ENCODE results near the gene CFAP53.

The CFAP53 gene

GRCh38 chr18:50287441-50288347 lies 21.4 kb upstream of the CFAP53 start, which contains the start of gene CXXC1:
TSS of gene CXXC1 (minus strand) at chr18:50287692. CDS start at chr18:50287589, 103 bp downstream.
- DNase-seq: peak; percentile 100

GRCh38 chr18:50287028-50287440 lies 20.7 kb upstream of the CFAP53 start:
- no peak for DNase-seq

- DNase-seq: peak; percentile 79
Observed at GRCh38 chr18:50286391-50287027, 20.2 kb upstream of the CFAP53 start.

DNA sequence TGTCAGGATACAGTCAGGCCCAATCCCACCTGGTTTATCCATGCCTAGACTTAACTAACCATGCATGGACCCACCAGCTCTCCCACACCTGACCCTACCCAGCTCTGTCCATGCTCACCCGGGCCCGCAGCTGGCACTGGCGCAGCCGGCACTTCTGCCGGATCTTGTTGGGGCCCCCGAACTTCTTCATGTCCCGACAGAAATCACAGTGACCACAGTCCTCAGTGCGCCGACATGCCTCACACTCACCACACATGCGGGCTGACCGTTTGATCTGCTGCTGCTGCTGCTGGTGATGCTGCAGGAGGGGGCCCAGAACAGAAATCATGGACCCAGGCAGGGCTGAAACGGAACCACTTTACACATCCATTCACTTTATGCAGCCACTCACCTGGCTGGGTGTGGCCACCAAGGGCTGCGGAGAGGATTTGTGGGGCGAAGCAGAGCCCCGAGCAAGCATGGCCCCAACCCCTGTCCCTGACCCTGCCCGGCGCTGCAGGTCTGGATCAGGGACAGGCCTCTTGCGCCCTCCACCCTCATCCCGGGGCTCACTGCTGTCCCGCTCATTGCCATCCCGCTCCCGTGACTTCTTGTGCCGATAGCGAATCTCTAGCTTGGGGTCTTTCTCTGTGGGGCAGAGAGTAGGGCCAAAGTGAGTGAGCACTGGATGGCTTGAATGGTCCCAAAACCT lies 19.5 kb upstream of the CFAP53 start:
- no peak for DNase-seq

GRCh38 chr18:50285071-50285470 lies 18.8 kb upstream of the CFAP53 start:
- DNase-seq: no peak

DNA sequence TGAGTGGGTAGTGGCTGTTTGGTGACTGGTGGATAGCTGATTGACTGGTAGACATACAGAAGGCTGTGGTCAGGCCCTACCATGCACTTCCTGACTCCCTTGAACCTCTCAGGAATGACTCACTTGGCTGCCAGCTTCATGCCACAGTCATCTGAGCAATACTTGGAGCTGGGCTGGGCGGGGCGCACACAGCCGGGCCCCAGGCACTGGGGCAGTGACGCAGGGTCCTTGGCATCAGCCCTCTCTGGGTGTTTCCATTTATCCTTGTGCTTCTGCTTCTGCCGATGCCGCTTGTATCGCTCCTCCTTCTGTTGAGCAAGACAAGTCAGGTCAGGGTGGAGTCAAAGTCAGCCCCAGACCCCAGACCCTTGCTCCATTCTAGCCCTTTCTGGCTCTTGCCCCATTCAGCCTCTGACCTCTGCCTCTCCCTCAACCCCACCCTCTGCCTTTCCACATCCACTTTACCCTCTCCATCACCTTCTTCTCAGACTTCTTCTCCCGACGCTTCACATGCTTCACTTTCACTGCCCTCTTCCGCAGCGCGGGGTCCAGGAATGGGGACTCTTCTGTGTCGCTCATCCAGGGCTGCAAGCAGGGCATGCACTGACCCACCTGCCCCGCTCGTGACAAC lies 18.1 kb upstream of the CFAP53 start:
- no peak for DNase-seq

- DNase-seq: no peak
Observed at GRCh38 chr18:50283469-50284209, 17.3 kb upstream of the CFAP53 start.

DNA sequence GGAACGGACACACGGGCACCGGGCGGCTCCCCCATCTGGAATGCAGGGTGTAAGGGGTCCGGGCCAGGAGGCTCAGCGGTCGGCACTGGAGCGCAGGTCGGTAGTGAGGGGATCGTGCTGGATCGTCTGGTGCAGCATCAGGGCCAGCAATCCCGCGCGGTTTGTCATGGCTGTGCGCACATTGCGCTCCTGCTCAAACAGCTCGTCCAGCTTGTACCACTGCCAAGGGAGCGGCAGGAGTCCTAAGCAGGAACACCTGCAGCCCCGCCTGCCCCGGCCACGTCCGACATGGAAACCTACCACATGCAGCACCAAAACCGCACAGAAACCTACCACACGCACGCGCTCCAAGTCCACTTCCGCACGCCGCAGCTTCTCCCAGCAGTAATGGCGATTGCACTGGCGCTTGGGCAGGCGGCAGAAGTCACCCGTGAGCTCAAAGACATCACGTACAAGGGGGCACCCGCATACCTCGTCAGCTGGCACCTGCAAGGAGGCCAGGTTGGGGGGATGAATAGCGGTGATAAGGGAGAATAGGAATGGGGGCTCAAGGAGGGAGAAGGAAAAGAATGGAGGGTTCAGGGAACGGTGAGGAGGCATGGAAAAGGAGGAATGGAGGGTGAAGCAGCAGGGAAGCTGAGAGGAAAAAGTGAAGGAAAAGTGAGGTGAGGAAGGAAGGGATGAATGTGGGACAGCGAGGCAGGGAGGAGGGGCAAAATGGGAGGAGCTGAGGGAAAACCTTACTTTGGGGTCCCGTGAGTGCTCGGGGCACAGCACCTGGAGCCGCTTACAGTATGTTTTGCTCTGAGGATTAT lies 16.4 kb upstream of the CFAP53 start:
- no peak for DNase-seq

DNA sequence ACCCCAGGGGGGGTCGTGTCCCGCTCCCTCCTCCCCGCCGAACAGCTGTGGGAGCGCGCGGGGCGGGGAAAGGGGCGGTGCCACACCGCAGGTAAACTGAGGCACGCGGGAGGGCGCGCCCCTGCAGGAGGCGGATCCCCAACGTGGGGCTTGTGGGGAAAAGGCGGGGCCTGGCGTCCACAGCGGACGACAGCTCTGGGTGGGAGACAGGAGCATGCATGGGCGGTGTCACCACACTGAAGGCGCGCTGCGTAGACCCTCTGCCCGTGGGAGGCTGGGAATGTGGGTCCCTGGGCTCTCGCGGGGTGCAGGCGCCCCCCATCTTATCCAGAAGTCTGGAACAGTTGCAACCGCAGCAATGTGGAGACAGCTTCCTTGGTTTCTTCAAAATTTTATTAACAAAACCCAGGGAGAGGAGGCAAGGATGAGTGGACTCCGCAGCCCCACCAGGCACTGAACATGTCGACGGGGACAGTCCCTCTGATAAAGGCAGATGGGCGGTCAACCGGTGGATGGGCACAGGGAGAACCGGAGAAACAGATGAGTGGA lies 15.8 kb upstream of the CFAP53 start:
- no peak for DNase-seq

DNA sequence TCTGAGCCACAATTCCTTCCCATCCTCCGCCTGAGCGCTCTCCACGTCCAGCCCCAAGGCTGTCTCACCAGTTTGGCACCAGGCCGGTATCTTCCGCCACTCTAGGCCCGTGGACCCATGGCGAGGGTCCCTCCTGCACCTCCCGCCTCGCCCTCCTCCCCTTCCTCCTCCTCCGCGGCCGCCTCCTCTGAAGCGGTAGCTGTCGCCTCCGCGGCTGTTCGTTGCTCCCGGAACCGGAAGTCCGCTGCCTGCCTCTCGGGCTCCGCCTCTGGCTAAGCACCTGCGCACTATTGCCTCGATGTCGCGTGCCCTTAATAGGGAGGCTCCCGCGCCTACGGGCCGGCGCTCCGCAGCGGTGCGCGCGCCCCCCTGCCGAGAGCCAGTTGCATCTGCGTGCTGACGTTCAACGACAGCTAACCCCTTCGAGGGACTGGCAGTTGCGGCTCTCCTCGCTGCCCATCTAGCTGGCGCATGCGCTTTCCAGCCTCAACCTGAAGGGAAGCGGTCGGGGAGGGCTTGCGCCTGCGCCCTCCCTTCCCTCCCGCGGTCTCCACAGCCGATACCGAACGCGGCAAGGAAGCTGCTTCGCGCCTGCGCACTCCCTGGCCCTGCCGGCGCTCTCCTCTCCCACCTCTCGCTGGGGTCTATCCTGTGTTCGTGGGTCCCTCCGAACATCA lies 15.1 kb upstream of the CFAP53 start, which contains the start of gene MBD1:
TSS of gene MBD1 (minus strand) at position 229 of the 677 bp plus-strand sequence. CDS start 1,531 bp downstream, outside the sequence.
- DNase-seq: peak; percentile 99

DNA sequence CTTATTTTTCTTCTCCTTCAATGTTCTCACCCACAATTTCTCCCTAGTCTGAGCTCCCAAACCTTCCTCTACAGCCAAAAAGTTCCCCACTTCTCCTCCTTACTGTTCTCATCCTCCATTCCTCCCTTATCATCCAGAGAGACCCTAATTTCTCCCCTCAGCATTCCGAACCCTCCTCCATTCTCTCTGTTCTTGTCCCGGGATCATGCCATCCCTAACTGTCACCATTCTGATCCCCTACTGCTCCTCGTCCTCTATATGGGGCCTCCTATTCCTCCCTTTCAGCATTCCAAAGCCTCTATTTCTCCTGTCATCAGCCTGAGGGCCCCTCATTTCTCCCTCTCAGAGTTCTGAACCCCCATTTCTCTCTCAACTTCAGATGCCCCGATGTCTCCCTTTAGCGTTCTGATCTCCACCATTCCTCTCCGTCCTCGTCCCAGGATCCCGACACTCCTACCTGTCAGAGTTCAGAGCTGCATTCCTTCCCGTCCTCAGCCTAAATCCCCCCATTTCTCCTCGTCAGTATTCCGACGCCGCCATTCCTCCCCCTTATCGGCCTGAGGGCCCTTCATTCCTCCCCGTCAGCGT lies 14.5 kb upstream of the CFAP53 start:
- DNase-seq: no peak

GRCh38 chr18:50279752-50280151 lies 13.5 kb upstream of the CFAP53 start:
- DNase-seq: no peak

DNA sequence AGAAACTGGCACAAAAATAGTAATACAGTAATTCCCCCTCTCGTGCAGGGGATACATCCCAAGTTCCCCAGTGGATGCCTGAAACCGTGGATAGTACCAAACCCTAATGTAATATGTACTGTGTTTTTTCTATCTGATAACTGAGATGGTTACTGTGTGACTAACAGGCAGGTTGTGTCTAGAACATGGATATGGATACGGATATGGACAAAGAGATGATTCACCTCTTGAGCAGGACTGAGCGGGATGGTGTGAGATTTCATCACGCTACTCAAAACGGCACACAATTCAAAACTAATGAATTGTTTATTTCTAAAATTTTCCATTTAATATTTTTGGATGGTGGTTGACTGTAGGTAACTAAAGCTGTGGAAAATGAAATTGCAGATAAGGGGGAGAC lies 11.6 kb upstream of the CFAP53 start:
- DNase-seq: no peak

DNA sequence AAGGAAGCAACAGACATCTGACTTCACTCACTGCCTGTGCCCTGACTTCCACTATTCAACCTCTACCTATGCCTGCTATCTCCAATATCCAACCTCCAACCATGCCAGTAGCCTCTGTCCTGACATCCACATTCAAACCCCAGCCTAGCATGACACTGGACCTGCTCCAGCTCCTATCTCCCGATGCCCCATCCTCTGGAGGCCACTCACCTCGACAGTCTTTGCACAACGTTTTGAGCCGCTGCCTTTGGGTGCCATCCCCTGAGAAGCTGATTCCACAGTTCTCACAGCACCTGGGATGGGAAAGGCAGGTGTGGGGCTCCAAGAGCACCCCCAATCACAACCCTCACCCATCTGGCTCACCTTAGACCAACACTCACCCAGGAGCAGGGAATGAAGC lies 10.2 kb upstream of the CFAP53 start:
- DNase-seq: no peak

GRCh38 chr18:50275503-50276036 lies 9.3 kb upstream of the CFAP53 start:
- DNase-seq: no peak

DNA sequence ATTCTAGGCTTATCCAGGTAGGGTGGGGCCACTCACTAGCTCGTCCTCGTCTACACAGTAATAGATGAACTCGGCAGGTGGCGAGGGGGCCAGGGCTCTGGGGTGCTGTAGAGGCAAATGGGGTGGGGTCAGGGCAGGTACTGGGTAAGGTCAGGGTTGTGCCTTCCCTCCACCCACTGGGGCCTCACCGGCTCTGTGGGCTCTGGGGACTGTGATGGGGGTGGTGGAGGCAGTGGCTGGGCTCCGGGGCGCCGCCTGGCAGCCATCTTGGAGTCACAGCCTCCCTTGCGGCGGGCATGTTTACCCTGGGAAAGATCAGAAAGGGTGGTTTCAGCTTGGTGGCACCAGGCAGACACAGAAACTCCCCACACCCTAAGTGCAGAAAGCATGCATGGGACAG lies 8.6 kb upstream of the CFAP53 start:
- no peak for DNase-seq

DNA sequence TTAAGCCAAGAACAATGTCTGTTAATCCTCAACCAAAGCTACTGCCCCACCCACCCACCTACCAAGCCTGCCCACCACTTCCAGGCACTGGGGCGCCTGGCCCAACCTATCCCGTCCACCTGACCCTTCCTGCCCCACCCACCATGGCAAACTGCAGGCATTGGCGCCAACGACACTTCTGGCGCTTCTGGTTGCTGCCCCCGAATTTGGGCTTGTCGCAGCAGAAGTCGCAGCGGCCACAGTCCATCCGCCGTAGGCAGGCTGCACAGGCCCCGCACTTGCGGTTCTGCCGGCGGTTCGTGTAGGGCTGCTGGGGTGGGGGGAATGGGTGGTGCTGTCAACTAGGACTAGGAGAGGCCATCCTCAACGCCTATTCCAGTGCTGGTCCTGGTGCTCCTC lies 7.7 kb upstream of the CFAP53 start:
- no peak for DNase-seq

- no peak for DNase-seq
Observed at GRCh38 chr18:50273203-50274043, 7.1 kb upstream of the CFAP53 start.

DNA sequence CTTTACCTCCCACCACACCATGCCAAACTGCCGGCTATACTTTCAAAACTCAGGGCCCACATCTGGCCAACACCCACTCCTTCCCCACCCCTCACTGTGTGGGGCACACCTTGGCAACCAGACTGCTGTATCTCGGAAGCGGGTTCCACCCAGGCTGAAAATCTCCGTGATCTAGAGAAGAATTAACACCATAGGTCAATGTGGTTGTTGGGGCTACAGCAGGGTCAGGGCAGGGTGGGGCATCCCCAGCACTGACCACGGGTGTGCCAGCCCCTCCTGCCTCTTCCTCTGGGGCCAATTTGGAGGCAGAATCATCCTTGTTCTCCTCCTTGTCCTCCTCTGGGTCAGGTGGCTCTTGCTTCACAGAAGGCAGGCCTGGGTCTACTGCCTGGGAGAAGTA lies 6.3 kb upstream of the CFAP53 start:
- no peak for DNase-seq

Measured in hematopoietic multipotent progenitor cell treated with erythropoietin and hydrocortisone succinate and interleukin-3 and kit ligand, for 4 days (in vitro differentiated cells).